ENCODE measurements around the gene COBL.

Gene COBL, protein sequence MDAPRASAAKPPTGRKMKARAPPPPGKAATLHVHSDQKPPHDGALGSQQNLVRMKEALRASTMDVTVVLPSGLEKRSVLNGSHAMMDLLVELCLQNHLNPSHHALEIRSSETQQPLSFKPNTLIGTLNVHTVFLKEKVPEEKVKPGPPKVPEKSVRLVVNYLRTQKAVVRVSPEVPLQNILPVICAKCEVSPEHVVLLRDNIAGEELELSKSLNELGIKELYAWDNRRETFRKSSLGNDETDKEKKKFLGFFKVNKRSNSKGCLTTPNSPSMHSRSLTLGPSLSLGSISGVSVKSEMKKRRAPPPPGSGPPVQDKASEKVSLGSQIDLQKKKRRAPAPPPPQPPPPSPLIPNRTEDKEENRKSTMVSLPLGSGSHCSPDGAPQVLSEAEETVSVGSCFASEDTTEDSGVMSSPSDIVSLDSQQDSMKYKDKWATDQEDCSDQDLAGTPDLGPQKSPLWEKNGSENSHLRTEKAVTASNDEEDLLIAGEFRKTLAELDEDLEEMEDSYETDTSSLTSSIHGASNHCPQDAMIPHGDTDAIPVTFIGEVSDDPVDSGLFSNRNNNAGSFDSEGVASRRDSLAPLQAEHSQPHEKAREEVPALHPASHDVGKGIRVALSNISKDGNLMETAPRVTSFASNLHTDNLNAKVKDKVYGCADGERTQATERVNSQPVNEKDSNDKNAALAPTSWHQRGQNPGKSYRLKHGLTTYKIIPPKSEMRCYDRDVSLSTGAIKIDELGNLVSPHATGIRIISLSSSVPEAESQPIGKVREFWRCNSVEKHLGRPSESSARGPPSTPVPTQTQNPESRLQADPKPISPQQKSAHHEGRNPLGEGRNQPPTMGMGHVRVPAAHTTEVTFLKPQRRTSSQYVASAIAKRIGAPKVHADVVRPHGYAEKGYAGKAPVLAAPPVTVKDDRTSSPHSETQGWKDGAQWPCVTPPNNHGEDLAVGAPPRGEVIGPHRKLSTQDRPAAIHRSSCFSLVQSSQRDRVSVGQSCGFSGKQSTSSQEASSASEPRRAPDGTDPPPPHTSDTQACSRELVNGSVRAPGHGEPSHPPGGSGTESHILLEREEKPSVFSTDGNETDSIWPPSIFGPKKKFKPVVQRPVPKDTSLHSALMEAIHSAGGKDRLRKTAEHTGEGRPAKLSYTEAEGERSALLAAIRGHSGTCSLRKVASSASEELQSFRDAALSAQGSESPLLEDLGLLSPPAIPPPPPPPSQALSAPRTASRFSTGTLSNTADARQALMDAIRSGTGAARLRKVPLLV

DNA sequence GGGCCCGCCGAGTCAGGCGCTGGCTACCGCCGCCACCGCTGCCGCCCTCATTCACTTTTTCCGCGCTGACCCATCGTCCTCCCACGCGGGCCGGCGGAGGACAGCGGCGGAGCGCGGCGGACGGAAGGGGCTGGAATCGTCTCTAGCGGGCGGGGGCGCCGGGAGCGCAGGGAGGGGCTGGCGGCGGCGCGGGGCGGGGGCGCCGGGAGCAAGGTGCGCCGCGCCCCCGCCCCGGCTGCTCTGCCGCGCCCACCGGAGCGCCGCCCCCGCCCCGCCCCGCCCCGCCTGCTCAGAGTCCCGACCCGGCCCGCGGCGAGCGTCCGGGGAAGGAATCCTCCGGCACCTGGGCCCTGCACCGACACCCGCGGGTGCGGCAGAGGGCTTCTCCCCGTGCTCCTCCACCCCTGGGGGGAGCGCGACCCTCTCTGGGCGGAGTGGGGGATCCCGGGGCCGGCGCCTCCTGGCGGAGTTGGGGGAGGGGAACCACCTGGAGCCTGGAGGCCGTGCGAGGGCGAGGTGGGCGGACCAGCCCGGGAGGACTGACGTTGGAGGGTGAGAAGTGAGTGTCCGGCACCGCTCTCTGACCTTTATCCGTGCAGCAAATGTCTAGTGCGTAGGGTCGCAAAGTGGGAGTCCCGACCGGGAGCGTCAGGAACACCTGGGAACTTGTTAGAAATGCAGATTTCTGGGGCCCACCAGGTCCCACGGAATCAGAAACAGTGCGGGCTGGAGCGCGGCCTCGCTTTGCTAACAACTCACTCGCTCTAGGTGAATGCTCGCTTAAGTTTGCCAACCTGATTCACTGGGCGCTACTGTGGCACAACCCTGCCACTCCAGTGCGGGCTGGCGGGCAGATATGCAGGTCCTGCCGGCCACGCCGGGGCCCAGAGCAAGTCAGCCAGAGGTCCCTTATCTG, at the start of gene COBL:
Gene COBL, minus strand, starts transcription at position 144 of the 916 bp plus-strand sequence. CDS start 176 bp downstream, outside the sequence.
- no peak for DNase-seq

DNA sequence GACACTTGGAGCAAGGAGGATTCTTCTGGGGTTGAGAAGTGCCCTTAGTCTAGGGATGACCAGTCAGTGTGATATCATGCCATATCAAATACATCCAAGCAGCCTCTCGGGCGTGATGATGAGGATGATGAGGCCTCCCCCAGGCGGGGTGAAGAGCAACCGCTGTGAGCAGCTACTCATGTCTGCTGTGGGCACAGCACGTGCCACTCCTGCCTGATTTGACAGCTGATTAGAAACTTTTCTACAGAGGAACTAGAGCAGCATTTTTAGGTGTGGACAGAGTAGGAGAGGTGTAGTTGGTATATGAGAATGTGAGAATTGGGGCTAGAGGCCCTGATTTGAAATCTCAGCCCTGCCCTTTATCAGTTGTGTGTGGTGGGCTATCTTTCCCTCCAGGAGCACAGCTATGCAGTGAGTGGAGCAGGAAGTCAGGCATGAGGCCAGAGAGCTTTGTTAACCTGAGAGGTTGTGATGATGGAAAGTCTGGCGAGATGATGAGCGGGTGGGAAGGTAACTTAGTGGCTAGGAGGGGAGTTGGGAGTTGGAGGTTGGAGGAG, 49.6 kb upstream of the COBL start:
- DNase-seq = no peak

DNA sequence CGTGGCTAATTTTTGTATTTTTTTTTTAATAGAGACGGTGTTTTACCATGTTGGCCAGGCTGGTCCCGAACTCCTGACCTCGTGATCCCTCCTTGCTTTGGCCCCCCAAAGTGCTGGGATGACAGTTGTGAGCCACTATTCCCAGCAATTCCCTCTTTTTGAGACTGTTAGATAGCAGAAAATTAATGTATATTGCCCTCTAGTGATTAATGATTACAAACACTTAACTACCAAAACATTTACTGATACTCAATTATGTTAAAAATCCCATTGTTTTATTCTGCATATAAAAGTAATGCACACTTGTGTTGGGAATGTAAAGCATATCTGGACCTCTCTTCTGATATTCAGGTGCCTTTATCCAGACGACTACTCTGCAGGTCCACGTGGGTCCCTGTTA, 41.2 kb upstream of the COBL start:
- DNase-seq = no peak

DNA sequence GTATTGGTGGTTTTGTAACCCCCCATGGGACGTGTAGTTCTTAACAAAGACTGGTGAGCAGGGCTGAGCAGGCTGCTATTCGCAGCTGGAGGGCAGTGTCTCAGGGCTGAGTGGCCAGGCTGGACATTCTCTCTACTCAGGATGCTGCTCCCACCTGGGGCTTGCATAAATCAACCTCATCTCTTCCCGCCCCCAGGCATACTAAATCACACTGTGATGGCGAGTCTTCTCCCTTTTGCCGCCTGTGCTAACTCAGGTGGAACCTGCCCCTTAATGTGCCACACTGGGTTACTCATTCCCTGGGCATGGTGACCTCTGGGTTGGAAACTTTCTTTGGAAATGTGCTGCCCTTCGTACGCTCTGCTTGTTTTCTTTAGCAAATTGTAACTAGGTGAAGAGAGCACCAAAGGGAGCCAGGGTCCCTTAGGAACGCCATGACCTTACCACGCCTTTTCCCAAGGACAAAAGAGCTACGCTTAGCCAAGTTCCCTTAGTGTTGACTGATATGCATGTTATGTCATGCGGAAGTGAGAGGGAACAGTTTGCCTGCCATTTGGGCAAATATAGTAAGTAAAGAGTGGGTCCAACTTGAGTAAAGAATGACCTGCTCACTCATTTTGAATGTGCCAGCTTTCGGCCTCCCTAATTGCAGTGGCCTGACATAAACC, 40.4 kb upstream of the COBL start:
- no peak for DNase-seq

DNA sequence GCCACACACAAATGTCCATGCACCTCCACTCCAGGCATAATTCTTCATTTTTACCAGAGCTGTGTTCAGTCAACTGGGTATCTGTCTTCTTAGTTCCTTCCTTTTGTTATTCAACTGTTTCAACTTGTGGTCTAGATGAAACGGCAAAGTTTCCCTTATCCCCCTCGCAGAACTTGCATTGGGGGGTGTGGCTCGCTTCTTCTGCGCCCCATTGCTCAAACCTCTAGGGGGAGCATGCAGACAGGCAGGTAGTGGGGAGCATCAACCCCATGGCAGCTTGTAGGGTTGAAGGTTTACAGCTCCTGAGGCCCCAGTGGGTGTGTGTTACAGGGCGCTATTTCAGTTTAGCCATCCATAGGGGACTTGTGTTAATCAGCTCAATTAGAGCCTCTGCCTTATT, 38.3 kb upstream of the COBL start:
- DNase-seq = no peak

DNA sequence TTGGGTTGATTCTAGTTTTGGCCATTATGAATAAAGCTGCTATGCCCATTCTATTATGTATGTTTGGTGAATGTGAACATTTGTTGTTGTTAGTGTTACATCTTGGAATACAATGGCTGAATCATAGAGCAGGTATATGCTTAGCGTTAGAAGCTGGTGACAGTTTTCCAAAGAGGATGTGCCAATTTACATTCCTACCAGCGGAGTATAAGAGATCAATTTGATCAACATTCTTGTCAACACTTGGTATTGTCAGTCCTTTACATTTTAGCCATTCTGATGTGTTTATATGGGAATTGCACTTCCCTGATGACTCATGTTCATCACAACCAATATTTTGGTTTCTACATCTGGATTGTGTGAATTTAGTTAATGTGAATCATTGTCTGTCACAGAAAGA, 37.8 kb upstream of the COBL start:
- no peak for DNase-seq

DNA sequence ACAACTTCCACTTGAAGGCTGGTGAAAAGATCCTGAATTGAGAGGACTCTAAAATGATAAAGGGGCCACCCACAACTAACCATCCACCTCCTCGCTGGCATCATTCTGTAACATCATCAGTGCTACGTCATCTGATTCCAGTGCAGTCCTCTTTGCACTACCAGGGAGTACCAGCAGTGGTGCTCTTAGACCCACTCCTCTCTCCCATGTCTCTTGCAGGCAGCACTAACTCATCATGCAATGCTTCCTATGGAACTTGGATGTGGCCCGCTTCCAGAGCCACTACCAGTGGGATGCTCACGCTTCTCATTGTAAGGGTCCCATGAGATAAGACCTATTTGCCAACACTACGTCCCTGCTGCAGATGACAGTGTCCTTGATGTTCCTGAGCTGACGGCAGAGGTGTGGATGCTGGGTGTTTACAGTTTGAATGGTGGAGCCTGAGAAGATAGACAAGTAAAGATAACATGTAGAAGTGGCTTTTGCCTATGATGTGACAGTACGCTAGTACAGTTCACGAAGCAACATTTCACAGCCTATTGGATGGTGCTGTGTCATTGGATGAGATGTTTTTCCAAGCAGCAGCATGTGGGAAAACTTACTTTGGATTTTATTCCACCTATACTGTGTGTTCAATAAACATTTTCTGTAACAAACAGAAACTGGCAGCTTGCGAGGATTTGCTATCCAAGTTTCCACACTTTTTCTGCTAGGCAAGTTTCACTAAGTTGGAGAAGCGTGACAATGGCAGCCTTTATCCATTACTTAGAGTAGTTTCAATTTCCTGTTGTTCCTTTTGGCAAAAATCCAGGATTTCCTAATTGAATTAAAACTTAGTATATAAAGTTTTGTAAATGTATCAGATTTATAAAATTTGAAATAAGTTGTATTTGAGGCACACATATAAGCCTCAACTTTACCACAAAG, 35.8 kb upstream of the COBL start:
- no peak for DNase-seq

DNA sequence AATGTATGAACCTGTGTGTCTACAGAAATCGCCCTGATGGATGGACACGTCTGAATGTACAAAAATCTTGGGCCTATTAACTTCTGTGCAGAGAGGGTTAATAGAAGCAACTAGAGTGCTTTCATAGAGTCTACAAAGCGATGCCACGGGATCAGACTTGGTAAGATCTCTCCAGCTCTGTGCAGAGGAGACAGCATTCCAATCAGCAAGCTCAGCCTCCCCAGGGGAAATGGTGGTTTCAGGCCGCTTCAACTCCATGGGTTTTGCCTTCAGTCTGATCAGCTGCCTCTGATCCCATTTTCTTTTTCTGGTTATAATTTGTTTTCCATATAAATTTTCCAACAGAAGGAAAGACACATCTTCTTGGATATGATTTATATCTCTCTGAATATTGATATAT, 35.1 kb upstream of the COBL start:
- DNase-seq = no peak

DNA sequence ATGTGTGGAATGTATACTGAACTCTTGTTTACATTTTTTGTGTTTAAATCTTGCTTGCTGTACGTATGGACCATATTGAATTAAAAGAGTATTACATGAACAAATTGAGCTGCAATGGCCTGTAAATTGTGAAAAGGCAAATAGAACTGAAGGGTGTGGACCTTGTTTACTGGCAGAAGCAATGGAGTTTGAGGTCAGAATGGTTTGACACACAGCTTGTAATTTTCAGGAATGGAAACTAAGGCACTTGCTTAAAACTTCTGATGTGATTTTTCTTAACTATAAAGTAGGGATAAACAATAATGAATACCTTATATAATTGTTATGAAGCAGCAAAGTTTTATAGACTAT, 33.9 kb upstream of the COBL start:
- no peak for DNase-seq

DNA sequence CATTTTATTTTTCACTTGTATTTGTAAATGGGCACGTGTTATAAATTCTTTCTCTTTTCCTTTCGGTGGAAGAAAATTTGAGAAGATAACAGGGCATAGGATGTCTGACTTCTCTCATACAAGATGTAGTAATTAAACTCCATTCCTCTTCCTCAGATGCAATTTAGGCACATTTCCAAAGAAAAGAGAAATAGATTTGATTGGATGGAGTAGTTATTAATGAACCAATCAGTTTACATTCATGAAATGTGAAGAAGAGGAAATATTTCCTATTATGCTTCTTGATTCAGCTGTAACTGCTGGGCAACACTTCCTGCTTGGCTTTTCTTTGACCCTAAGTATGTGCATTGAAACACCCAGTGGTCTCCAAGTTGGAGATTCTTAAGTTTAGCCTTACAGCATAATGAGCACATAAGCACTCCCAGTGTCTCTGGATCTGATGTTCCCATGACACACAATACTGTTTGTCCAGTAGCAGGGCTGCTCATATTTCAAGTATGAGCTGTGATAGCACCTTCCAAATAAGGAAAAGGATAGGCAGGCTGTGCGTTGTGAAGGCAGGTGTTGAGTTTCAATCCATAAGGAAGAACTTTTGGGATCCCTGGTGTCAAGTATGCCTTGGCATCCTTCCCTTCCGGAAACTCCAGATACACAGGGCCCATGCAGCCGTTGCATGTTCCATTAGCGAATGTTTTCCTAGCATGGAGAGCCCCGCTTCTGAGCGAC, 33.4 kb upstream of the COBL start:
- no peak for DNase-seq

DNA sequence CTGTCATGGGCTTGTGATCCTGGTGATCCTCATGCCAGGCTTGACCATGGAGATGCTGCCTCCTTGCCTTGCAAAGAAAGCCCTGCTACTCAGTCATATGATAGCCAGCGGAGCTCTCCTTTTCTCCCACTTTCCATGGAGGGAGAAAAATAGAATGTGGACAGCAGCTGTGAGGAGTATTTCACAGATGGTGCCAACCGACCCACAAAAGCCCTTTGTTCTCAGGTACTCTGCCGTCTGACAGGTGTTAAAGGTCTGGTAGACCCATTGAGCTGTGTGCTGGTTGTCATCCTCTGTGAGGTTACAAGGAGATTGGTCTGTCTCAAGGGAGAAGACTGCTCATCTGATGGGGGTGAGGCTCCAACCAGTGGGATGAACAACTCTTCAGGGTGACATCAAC, 29.5 kb upstream of the COBL start:
- no peak for DNase-seq

DNA sequence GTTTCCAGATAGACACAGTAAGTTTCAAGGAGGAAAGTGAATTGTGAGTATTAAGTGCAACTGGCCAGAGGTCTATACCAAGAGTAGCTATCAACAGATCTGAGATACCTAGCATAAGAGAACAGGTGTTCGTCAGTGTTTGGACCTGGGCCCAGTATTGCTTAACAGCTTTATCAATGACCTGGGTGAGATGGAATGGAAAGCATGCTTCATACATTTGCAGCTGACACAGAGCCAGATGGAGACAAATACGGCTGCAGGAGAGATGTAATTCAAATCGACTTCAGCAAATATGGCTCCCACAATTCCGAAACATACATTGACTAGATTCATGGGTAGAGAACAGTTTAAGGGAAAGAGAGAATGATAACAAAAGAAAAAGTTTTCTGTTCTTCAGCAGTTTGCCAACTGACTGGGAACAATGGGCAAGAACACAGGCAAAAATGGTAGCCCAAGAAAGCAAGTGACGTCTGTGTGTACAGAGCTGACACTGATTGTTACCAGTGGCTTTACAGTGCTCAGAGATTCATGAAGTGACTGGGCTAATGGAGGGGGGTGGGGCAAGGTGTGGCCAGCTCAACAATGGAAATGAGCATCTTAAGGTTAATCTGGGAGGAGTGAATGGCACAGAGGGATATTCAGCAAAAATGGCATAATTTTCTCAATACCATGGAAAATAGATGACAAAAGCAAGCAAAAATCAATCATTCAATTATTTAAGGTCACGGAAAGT, 28.0 kb upstream of the COBL start:
- DNase-seq = no peak

DNA sequence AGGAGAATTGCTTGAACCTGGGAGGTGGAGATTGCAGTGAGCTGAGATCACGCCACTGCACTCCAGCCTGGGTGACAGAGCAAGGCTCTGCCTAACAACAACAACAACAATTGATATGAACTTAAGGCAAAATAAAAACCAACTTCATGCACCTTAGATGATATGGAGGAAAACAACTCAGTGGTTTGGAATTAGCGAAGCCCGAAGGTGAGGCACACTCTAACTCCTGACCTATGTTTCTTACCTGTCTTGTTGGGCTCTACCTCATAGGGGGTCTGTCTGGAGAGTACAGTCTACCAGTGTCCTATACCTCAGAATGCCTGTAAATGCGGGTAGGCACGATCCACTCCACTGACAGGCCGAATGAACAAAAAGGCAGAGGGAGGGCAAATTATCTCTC, 24.3 kb upstream of the COBL start:
- no peak for DNase-seq

DNA sequence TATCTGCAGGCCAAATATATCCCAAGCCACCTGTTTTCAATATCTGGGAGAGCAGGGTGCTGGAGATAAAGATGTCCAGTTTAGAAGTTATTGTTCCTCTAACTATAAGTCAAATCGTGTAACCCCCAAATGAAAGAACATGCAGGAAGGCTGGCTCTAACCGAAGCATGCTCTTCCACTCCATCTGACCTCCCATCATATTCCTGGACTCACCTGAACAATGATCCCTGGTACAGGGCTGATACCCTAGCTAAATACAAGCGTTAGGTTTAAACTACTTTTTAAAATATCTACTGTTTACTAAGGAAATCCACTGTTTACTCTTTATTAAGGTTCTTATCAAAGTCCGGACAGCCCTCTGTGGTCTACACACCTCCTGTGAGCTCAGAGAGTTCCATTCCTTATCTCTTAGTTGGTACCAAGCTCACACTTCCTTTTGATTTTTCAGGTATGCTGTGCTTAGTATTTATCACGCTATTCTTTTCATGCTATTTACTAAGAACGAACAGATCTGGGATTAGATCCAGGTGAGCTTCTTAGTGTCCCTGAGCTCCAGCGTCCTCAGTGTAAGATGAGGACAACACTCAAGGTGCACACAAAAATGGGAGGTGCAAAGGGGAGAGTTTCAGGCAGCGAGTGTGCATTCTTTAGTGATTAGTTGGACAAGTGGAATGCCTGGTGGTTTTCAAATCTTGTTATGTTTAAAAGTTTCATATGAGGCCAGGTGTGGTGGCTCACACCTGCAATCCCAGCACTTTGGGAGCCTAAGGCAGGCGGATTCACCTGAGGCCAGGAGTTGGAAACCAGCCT, 23.6 kb upstream of the COBL start:
- DNase-seq = no peak

DNA sequence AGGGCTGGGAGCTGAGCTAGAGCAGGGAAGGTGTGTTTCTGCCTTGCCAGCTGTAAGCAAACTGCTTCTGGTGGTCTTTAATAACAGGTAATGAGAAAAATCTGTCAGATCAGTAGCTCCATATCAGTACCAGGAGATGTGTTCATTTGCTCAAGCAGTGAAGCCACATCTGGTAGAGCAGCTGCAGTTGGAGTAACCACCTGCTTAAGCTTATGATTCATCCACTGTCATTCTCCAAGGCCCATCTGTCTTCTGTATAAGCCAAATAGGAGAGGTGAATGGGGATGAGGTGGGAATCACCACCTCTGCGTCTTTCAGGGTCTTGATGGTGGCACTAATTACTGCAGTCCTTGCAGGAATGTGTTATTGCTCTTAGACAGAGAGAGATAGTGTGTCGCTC, 18.4 kb upstream of the COBL start:
- DNase-seq = no peak

DNA sequence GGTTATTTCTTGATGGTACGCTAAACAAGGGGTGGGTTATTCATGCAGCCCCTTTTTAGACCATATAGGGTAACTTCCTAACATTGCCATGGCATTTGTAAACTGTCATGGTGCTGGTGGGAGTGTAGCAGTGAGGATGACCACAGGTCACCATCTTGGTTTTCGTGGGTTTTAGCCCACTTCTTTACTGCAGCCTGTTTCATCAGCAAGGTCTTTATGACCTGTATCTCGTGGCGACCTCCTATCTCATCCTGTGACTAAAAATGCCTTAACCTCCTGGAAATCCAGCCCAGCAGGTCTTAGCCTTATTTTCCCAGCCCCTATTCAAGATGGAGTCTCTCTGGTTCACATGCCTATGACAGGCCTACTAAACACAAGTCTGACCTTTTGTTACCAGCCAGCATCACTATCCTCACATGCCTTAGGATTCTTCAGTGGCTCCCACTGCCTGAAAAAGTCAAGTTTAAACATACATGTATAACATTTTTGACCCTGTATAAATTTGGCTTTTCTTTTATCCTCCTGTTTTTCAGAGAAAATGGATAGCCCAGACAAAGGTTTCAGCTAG, 13.2 kb upstream of the COBL start:
- no peak for DNase-seq

DNA sequence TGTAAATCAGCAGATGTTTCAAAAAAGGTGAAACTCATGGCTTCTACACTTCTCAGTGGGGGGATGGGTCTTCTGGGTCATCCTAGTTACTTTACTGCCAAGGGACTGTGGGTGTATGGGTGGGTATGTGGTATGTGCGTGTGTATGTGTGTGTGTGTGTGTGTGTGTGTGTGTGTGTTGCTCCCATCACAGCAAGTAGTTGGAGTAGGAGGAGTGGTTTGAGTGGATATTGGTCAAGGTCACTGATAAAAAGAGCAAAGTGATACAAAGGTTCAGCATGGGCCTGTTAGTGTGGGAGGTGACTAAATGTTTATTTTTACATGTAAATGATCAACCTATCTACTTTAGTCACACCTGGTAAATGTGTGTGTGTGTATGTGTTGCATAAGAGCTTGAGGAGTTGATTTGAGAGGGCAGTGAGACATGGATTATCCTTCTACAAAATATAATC, 11.8 kb upstream of the COBL start:
- no peak for DNase-seq
